Retinal pigment epithelial cell (primary cell): ENCODE measurements around the gene SP7.
A peak's percentile ranks its signal among the peaks of the same experiment; 100 is the strongest.
"Not testable (repeated sequence)": the region's sequence is repeated elsewhere in the genome, so short reads cannot be mapped to it uniquely, and the experiment has no call there.

Source experiments
- DNase-seq: peaks from one replicate; pipeline ENCODE4 v3.0.0-alpha.2; 2010; ENCODE audit warnings: low read depth
- H3K4me3 ChIP-seq: 2 replicates; pipeline ENCODE4 v1.5.1; 2011; ENCODE audit warnings: mild to moderate bottlenecking, low read length, control low read depth, moderate library complexity
- TF ChIP-seq, protein P1 (sequence below): conservative IDR thresholded peaks from 2 replicates; pipeline ENCODE4 v1.5.1; 2011; ENCODE audit warnings: low read depth, low read length, control low read depth, inconsistent platforms

The SP7 gene

DNA sequence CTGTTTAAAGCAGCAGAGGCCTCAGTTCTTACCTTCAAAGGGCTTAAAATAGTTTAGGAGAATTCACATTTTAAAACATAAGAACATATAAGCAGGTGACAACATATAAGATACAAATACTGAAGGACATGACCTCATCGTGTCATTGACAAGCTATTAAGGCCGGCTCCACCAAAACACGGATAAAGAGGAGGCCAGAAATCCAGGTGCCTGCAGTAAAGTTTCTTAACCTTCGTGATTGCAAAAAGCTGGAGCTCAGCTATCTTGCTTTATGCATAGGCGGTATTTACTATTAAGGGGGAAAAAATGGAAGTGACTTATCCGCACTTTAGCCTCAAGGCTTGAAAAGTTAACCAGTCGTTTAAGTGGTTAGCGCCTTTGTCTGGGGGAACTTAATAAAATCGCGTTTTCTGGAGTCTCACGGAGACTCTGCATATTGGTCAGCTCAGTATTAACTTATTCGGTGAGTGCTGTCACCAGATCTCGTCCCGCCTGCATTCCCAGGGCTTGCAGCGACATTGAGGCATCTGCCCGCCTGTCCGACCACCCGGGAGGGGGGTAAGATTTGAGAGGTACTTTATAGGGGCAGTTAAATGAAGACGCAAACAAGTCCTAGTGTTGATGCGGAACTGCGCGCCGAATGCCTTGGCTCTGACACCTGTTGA, 42.7 kb upstream of the SP7 start:
- TF ChIP-seq, protein P1, sequence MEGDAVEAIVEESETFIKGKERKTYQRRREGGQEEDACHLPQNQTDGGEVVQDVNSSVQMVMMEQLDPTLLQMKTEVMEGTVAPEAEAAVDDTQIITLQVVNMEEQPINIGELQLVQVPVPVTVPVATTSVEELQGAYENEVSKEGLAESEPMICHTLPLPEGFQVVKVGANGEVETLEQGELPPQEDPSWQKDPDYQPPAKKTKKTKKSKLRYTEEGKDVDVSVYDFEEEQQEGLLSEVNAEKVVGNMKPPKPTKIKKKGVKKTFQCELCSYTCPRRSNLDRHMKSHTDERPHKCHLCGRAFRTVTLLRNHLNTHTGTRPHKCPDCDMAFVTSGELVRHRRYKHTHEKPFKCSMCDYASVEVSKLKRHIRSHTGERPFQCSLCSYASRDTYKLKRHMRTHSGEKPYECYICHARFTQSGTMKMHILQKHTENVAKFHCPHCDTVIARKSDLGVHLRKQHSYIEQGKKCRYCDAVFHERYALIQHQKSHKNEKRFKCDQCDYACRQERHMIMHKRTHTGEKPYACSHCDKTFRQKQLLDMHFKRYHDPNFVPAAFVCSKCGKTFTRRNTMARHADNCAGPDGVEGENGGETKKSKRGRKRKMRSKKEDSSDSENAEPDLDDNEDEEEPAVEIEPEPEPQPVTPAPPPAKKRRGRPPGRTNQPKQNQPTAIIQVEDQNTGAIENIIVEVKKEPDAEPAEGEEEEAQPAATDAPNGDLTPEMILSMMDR, result no peak
- DNase-seq, result no peak
- H3K4me3 ChIP-seq, result peak overlapping the region; percentile 53

DNA sequence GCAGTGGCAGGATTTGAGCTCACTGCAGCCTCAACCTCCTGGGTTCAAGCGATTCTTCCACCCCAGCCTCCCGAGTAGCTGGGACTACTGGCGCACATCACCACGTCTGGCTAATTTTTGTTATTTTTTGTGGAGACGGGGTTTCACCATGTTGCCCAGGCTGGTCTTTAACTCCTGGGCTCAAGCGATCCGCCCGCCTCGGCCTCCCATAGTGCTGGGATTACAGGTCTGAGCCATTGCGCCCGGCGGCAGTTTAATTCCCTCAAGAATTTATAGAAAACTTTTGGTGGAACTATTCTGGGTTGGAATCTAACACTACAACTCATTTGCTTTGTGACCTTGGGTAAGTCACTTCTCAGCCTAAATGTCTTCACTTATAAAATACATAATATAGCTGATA, 42.1 kb upstream of the SP7 start:
- no peak for DNase-seq
- TF ChIP-seq, protein P1, result no peak
- H3K4me3 ChIP-seq, result no peak overlapping the region

DNA sequence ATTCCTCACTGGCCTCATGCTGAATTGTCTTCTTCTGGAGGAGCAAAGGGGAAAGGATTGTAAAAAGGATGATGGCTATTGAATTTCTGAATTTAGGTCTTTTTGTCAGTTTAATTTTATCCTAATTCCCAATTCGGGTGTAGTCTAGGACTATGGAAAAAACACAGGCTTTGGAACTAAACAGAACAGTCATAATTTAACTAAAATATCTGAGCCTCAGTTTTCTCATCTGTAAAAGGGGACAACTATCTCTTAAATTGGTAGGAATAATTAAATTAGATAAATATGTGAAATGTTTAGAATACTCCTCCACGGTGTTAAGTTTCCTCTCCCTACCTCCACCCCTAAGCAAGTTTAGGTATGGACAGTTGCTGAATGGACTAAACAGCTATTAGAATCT, 40.6 kb upstream of the SP7 start:
- no peak overlapping the region for H3K4me3 ChIP-seq
- TF ChIP-seq, protein P1, result no peak
- DNase-seq, result no peak

DNA sequence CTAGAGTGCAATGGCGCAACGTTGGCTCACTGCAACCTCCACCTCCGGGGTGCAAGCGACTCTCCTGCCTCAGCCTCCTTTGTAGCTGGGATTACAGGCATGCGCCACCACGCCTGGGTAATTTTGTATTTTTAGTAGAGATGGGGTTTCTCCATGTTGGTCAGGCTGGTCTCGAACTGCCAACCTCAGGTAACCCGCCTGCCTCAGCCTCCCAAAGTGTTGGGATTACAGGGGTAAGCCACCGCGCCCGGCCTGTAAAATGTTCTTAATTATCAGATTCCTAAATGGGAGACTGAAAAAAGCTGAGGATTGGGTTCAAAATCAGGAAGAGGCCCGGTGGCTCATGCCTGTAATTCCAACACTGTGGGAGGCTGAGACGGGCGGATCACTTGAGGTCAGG, 38.1 kb upstream of the SP7 start:
- H3K4me3 ChIP-seq, DNase-seq: not testable (repeated sequence)

DNA sequence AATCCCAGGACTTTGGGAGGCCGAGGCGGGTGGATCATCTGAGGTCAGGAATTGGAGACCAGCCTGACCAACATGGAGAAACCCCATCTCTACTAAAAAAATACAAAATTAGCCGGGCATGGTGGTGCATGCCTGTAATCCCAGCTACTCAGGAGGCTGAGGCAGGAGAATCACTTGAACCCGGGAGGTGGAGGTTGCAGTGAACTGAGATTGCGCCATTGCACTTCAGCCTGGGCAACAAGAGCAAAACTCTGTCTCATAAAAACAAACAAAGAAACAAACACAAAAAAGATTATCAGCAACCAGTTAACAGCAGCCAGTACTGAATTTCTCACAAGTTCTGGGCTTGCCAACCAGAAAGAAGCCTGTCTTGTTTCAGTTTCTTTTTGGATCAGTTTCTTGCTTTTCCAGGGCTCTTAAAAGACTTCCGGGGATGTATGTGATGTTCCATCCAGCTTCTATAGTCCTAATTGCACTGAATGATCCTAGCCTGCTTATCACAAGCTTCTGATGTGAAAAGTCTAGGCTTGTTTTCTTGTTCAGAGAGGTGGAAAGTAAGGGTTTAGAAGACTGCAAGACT, 37.5 kb upstream of the SP7 start:
- H3K4me3 ChIP-seq, DNase-seq: not testable (repeated sequence)

DNA sequence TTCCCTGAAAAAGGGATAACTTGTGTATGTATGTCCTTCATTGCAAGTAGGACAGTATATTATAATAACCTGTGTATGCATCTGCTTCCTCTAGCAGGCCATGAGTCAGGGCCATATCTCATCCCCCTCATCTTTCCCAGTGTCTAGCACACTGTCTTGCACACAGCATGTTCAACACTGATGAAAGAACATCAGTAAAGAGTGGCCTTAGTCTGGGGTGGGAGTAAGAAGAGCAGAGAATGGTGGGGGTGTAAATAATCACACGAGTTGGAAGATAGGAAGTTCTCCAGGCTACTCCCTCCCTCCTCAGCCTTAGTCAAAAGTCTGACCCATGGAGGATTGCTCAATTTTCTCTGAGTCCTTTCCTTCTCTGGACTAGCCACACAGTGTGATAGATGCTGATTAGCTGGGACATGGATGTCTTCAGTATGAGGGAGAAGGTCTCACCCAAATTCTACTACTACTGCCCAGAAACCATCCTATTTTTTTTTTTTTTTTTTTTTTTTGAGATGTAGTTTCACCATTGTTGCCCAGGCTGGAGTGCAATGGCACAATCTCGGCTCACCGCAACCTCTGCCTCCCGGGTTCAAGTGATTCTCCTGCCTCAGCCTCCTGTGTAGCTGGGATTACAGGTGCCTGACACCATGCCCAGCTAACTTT, 29.2 kb upstream of the SP7 start:
- TF ChIP-seq, protein P1, result no peak
- no peak overlapping the region for H3K4me3 ChIP-seq
- no peak for DNase-seq

DNA sequence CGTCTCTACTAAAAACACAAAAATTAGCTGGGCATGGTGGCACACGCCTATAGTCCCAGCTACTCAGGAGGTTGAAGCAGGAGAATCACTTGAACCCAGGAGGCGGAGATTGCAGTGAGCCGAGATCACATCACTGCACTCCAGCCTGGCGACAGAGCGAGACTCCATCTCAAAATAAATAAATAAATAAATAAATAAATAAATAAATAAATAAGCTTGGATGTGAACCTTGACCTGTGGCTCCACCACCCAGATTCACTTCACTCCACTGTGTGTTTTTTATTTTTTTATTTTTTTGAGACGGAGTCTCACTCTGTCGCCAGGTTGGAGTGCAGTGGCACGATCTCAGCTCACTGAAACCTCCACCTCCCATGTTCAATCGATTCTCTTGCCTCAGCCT, 25.5 kb upstream of the SP7 start:
- not testable (repeated sequence) for DNase-seq

DNA sequence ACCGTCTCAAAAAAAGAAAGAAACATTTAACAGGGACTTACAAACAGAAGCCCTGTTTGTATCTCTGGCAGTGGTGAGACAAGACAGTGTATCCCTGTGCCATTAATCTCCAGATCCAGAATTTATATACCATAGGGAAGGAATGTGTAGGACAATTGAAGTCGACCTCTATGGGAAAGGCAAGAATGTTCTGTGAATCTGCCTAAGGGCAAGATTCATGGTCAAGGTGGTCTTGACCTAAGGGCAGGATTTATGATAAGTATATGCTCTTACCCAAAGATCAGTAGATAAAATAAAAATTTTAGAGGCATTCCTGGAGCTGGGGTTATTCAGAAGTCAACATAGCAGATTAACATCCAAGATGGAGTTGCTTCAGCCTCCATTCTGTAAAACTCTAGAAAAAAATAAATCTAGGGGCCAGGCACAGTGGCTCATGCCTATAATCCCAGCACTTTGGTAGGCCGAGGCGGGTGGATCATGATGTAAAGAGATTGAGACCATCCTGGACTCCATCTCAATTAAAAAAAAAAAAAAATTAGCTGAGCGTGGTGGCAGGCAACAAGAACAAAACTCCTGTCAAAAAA, 22.8 kb upstream of the SP7 start:
- no peak for DNase-seq
- no peak overlapping the region for H3K4me3 ChIP-seq
- TF ChIP-seq, protein P1, result no peak

More for the DNA sequence above, 25.5 kb upstream of the SP7 start:
- H3K4me3 ChIP-seq, result not testable (repeated sequence)
